ENCODE results near the gene SEMA4D. TPM values are rescaled to one million over a fixed set of nuclear protein-coding genes. Genes with fewer than 3 reads are reported as not detected.

Gene SEMA4D
- total and polyA plus RNA-seq, 2 of the 13 experiments (the other 11 are each of a cell fraction or from before 2014, with no cell fraction given): 0.13 to 0.16 TPM

DNA sequence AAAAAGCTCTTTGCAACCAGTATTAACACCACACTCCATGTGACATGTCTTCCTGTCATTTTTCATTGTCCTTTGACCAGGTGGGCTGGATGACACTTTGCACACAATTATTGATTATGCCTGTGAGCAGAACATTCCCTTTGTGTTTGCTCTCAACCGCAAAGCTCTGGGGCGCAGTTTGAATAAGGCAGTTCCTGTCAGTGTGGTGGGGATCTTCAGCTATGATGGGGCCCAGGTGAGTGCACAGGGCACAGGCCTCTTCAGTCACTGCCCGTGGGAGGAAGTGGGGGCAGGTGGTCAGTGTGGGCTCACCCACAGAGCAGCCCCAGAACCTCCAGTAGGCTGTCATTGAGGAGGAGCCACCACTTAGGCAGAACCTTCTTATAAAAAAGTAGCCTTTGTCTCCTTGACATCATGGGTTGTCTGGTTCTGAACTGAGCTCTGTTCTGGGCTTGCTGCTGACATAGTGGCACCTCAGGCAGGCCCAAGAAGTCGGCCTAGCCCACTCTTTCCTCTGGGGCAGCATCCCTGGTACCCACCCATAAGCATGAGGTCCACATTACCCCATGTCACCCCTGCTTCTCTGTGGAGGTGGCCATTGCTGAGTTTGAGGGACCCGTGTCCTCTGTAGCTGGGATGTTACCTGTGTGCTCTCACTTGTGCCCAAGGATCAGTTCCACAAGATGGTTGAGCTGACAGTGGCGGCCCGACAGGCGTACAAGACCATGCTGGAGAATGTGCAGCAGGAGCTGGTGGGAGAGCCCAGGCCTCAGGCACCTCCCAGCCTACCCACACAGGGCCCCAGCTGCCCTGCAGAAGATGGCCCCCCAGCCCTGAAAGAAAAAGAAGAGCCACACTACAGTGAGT is 140.3 kb downstream of the SEMA4D start:
- no peaks in the 10 kb centered on the region for H3K9me3 ChIP-seq (ENCODE audit: low read length)
- H4K20me1 ChIP-seq (ENCODE audit: insufficient read depth, low read length): no peaks in the 10 kb centered on the region
- no peak overlapping the region for H3K9ac ChIP-seq (ENCODE audit: insufficient read depth, low read depth, low read length)
- no peaks in the 10 kb centered on the region for H3K27me3 ChIP-seq (ENCODE audit: control insufficient read depth in 1 of 2, insufficient read depth in 2 of 2, low read length in 2 of 2)
- BruUV-seq (replicated peaks): no TSS peak
- H3K36me3 ChIP-seq (replicated peaks in 1 of 2; ENCODE audit: control insufficient read depth in 1 of 2, insufficient read depth in 2 of 2, low read length in 2 of 2): peaks cover 18 to 57% of the 10 kb centered on the region in 2 experiments
- H3K79me2 ChIP-seq (ENCODE audit: insufficient read depth, low read length): no peaks in the 10 kb centered on the region
- DNase-seq (ENCODE audit: low spot score) (peak; percentile 85), ATAC-seq (peak; percentile 95), FAIRE-seq (peak; percentile 76)
- peaks cover 77% of the 10 kb centered on the region for H3K4me1 ChIP-seq (ENCODE audit: insufficient read depth, low read length)
- ChIA-PET POLR2A (interaction anchor here (0.7 to 2.8 kb wide), 7 partner anchors 12 to 199 kb away, joined by 3 to 17 read pairs (median 3); partner anchors contain the start of genes CKS2 and SECISBP2), CTCF (ENCODE audit: low intra/inter-chr PET ratio, low total read pairs) (no interaction called here)
- H2AFZ ChIP-seq (ENCODE audit: low read length): no peak overlapping the region
- in situ Hi-C loops (cut with HindIII; ENCODE audit: extremely low pct_ligation_motif_present, low pct_unique_long_range_greater_than_20kb): no loop called here
- H3K4me3 ChIP-seq (replicated peaks in 1 of 3; ENCODE audit: insufficient read depth in 1 of 3, low read depth in 2 of 3, low read length in 3 of 3): no peak overlapping the region
- intact Hi-C loops (cut with micrococcal nuclease; ENCODE audit: unreplicated experiment): loop anchor here (1.0 to 5.0 kb wide), 2 partner anchors 39 to 200 kb away; partner anchors contain the start of gene SECISBP2
- peak overlapping the region; percentile 25 for H3K4me2 ChIP-seq (ENCODE audit: low read depth, low read length)
- H3K27ac ChIP-seq (ENCODE audit: extremely low read length, insufficient read depth, low read length): peak overlapping the region; percentile 70
- 47% methylated on average over 6 of the region's 8 CpGs for WGBS (ENCODE audit: low lambda C conversion rate)
- 0 out of 2 replicates have a peak, but pooled peaks have one; percentile 90 for TF ChIP-seq ZNF124 (CRISPR knock-in tag; IDR thresholded peaks at IDR 0.05)
- peak; percentile 91 for TF ChIP-seq NCOA2 (CRISPR knock-in tag; IDR thresholded peaks at IDR 0.05)
- peak; percentile 88; the same call in 1 of the 2 replicates for TF ChIP-seq FOXK1 (CRISPR knock-in tag; IDR thresholded peaks at IDR 0.05; ENCODE audit: borderline replicate concordance, low read depth)
- TF ChIP-seq CBX1 (IDR thresholded peaks at IDR 0.05; ENCODE audit: low read depth): no peak
- TF ChIP-seq MIXL1 (CRISPR knock-in tag; IDR thresholded peaks at IDR 0.05): peak; percentile 96
- TF ChIP-seq POLR2AphosphoS2 (IDR thresholded peaks at IDR 0.05; ENCODE audit: low read depth, low read length): no peak
- TF ChIP-seq SPEN (CRISPR knock-in tag; IDR thresholded peaks at IDR 0.05; ENCODE audit: low read depth): peak; percentile 76
- TF ChIP-seq ZNF773 (CRISPR knock-in tag; IDR thresholded peaks at IDR 0.05; ENCODE audit: borderline replicate concordance): no peak
- TF ChIP-seq PRDM10 (CRISPR knock-in tag; IDR thresholded peaks at IDR 0.05; ENCODE audit: low read depth): peak; percentile 67; the same call in 1 of the 2 replicates
- TF ChIP-seq ZFX (CRISPR knock-in tag; IDR thresholded peaks at IDR 0.05; ENCODE audit: low read depth): peak; percentile 87
- peak; percentile 87 for TF ChIP-seq RCOR2 (CRISPR knock-in tag; IDR thresholded peaks at IDR 0.05)
- TF ChIP-seq PHF5A (CRISPR knock-in tag; IDR thresholded peaks at IDR 0.05; ENCODE audit: low read depth, unreplicated experiment): peak; percentile 90
- peak; percentile 98 for TF ChIP-seq TEAD3 (CRISPR knock-in tag; optimal IDR thresholded peaks at IDR 0.05; ENCODE audit: borderline replicate concordance)
- TF ChIP-seq STAT6 (CRISPR knock-in tag; IDR thresholded peaks at IDR 0.05; ENCODE audit: borderline replicate concordance): no peak
- TF ChIP-seq, protein P1, sequence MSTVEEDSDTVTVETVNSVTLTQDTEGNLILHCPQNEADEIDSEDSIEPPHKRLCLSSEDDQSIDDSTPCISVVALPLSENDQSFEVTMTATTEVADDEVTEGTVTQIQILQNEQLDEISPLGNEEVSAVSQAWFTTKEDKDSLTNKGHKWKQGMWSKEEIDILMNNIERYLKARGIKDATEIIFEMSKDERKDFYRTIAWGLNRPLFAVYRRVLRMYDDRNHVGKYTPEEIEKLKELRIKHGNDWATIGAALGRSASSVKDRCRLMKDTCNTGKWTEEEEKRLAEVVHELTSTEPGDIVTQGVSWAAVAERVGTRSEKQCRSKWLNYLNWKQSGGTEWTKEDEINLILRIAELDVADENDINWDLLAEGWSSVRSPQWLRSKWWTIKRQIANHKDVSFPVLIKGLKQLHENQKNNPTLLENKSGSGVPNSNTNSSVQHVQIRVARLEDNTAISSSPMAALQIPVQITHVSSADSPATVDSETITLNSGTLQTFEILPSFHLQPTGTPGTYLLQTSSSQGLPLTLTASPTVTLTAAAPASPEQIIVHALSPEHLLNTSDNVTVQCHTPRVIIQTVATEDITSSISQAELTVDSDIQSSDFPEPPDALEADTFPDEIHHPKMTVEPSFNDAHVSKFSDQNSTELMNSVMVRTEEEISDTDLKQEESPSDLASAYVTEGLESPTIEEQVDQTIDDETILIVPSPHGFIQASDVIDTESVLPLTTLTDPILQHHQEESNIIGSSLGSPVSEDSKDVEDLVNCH (CRISPR knock-in tag; IDR thresholded peaks at IDR 0.05): no peak
